ENCODE measurements around the gene WNT8B.
A peak's percentile ranks its signal among the peaks of the same experiment; 100 is the strongest.

Gene WNT8B

DNA sequence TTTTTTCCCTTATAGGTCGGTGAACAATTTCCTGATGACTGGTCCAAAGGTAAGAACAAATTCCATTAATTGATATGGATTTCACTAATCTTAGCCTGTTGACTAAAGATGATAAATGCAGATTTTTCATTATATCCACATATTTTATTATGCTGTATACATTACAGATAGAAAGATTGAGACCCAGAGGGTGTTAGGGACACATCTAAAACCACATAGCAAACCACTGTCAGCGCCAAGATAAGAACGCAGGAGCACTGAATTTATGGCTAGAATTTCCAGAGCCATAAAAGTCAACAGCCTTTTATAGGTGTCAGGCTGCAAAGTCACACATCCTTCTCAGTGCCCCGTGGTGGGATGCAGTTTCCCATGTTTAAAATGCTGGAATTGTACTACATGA, 16.2 kb downstream of the WNT8B start:
- H3K4me3 ChIP-seq (replicated peaks; ENCODE audit: insufficient read depth, low read length), result no peak overlapping the region
- no peaks in the 10 kb centered on the region for H3K27me3 ChIP-seq (ENCODE audit: insufficient read depth, poor library complexity, severe bottlenecking)
- no peak for DNase-seq (ENCODE audit: low read depth in 1 of 2, low spot score in 1 of 2)
- TF ChIP-seq CTCF (IDR thresholded peaks at IDR 0.05; ENCODE audit: insufficient read depth, low read length), result no peak
- TF ChIP-seq REST (IDR thresholded peaks at IDR 0.05; ENCODE audit: insufficient replicate concordance, low read depth), result no peak
- no peak for TF ChIP-seq POLR2AphosphoS5 (IDR thresholded peaks at IDR 0.05; ENCODE audit: low read depth)
- TF ChIP-seq SPI1 (IDR thresholded peaks at IDR 0.05; ENCODE audit: borderline replicate concordance, low read depth), result no peak
- no peak for TF ChIP-seq GABPA (IDR thresholded peaks at IDR 0.05; ENCODE audit: low read depth)
- no peak overlapping the region for H3K27ac ChIP-seq (replicated peaks)

GRCh38 chr10:100480002-100480401, 17.2 kb downstream of the WNT8B start:
- TF ChIP-seq GABPA (IDR thresholded peaks at IDR 0.05; ENCODE audit: low read depth) (no peak), POLR2AphosphoS5 (IDR thresholded peaks at IDR 0.05; ENCODE audit: low read depth) (no peak), CTCF (IDR thresholded peaks at IDR 0.05; ENCODE audit: insufficient read depth, low read length) (no peak), REST (IDR thresholded peaks at IDR 0.05; ENCODE audit: insufficient replicate concordance, low read depth) (no peak), SPI1 (IDR thresholded peaks at IDR 0.05; ENCODE audit: borderline replicate concordance, low read depth) (no peak)
- no peak overlapping the region for H3K4me3 ChIP-seq (replicated peaks; ENCODE audit: insufficient read depth, low read length)
- DNase-seq (ENCODE audit: low read depth in 1 of 2, low spot score in 1 of 2), result no peak
- H3K27me3 ChIP-seq (ENCODE audit: insufficient read depth, poor library complexity, severe bottlenecking), result no peaks in the 10 kb centered on the region
- H3K27ac ChIP-seq (replicated peaks), result no peak overlapping the region

DNA sequence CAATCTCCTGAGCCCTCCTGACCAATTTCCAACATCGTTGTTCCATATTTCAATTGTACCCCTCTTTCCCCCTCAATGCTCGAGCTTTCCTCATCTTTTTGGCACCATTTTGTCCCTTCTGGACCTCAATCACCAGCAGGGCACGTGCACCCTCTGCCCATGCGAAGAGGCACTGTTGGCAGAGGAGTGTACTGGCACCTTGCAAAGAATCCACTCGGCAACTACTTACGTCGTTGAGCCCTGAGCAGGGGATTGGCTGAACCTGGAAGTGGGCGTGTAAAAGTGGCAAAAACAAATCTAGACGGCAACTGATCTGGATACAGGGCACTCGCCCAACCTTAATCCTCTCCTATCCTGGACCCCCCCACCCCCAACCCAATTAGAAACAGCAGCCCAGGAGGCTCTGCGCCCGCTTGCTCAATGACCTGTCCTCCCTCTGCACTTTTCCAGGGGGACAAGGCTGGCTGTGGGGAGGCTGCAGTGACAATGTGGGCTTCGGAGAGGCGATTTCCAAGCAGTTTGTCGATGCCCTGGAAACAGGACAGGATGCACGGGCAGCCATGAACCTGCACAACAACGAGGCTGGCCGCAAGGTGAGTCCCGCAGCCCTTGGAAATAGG, 18.8 kb downstream of the WNT8B start:
- H3K27me3 ChIP-seq (ENCODE audit: insufficient read depth, poor library complexity, severe bottlenecking), result no peaks in the 10 kb centered on the region
- peak; percentile 58 to 88 for DNase-seq (ENCODE audit: low read depth in 1 of 2, low spot score in 1 of 2)
- TF ChIP-seq POLR2AphosphoS5 (IDR thresholded peaks at IDR 0.05; ENCODE audit: low read depth), result no peak; the same call in 1 of the 2 replicates
- no peak for TF ChIP-seq GABPA (IDR thresholded peaks at IDR 0.05; ENCODE audit: low read depth)
- no peak for TF ChIP-seq SPI1 (IDR thresholded peaks at IDR 0.05; ENCODE audit: borderline replicate concordance, low read depth)
- TF ChIP-seq REST (IDR thresholded peaks at IDR 0.05; ENCODE audit: insufficient replicate concordance, low read depth), result no peak
- TF ChIP-seq CTCF (IDR thresholded peaks at IDR 0.05; ENCODE audit: insufficient read depth, low read length), result no peak
- no peak overlapping the region for H3K27ac ChIP-seq (replicated peaks)
- H3K4me3 ChIP-seq (replicated peaks; ENCODE audit: insufficient read depth, low read length), result peak overlapping the region; percentile 9; the same call in 1 of the 2 replicates

Measured in HL-60 (cell line).